ENCODE measurements around the gene KL. TPM values are rescaled to one million over a fixed set of nuclear protein-coding genes. Genes with fewer than 3 reads are reported as not detected.

The KL gene
- total RNA-seq, 1 experiment from 2014 or later, result not detected

GRCh38 chr13:33053397-33054066, 37.3 kb downstream of the KL start:
- no peaks in the 10 kb centered on the region; a peak in 1 of 4 replicates for H3K4me1 ChIP-seq (ENCODE audit: control insufficient read depth in 1 of 2, insufficient read depth in 2 of 2, low read length in 2 of 2)
- ChIA-PET RAD21 (ENCODE audit: low non-redundant PET in 1 of 2, low total read pairs in 2 of 2, uncharacterized antibody in 2 of 2, unreplicated experiment in 2 of 2) (no interaction called here), POLR2A (no interaction called here), CTCF (no interaction called here)
- no peaks in the 10 kb centered on the region for H3K9me2 ChIP-seq (ENCODE audit: insufficient read depth)
- no peak overlapping the region for H3K4me2 ChIP-seq (ENCODE audit: low read length)
- H2AFZ ChIP-seq (ENCODE audit: low read depth, low read length, poor library complexity, severe bottlenecking), result no peak overlapping the region
- H4K20me1 ChIP-seq (ENCODE audit: insufficient read depth), result no peaks in the 10 kb centered on the region
- H3K36me3 ChIP-seq (ENCODE audit: control insufficient read depth in 1 of 2, insufficient read depth in 2 of 2, low read length in 2 of 2), result no peaks in the 10 kb centered on the region
- DNase-seq (ENCODE audit: low read depth, low spot score) (no peak), ATAC-seq (no peak)
- no peak overlapping the region for H3K4me3 ChIP-seq (replicated peaks in 1 of 2; ENCODE audit: low read depth in 1 of 2, low read length in 2 of 2)
- no peaks in the 10 kb centered on the region for H3K79me2 ChIP-seq (ENCODE audit: insufficient read depth, low read length)
- BruUV-seq (replicated peaks), result no TSS peak
- no peak overlapping the region for H3K9ac ChIP-seq (ENCODE audit: low read length)
- intact Hi-C loops (cut with micrococcal nuclease), result no loop called here
- no peak for TF ChIP-seq EZH2phosphoT487 (IDR thresholded peaks at IDR 0.05; ENCODE audit: borderline replicate concordance)
- TF ChIP-seq SP1 (IDR thresholded peaks at IDR 0.05; ENCODE audit: low read depth), result no peak
- TF ChIP-seq EGR1 (IDR thresholded peaks at IDR 0.05; ENCODE audit: low read depth), result no peak
- no peak for TF ChIP-seq FOSL1 (IDR thresholded peaks at IDR 0.05; ENCODE audit: low read depth)
- TF ChIP-seq POLR2AphosphoS5 (IDR thresholded peaks at IDR 0.05; ENCODE audit: low read depth, low read length), result no peak
- no peak for TF ChIP-seq ELF1 (IDR thresholded peaks at IDR 0.05; ENCODE audit: borderline replicate concordance, low read depth)
- no peak for TF ChIP-seq JUND (IDR thresholded peaks at IDR 0.05)
- TF ChIP-seq ZBTB33 (IDR thresholded peaks at IDR 0.05; ENCODE audit: extremely low read depth, insufficient replicate concordance, low read length), result no peak
- no peak for TF ChIP-seq ZNF274 (IDR thresholded peaks at IDR 0.05; ENCODE audit: low read depth, low read length)
- no peak for TF ChIP-seq SIN3A (IDR thresholded peaks at IDR 0.05; ENCODE audit: low read depth)
- no peak for TF ChIP-seq CBX3 (IDR thresholded peaks at IDR 0.05; ENCODE audit: low read depth)
- TF ChIP-seq TCF7L2 (IDR thresholded peaks at IDR 0.05; ENCODE audit: borderline replicate concordance, extremely low read depth, insufficient read depth, insufficient read length), result no peak
- TF ChIP-seq MAX (IDR thresholded peaks at IDR 0.05), result no peak
- TF ChIP-seq YY1 (IDR thresholded peaks at IDR 0.05; ENCODE audit: extremely low read depth, insufficient replicate concordance, low read depth, low read length), result no peak
- TF ChIP-seq, protein P1, sequence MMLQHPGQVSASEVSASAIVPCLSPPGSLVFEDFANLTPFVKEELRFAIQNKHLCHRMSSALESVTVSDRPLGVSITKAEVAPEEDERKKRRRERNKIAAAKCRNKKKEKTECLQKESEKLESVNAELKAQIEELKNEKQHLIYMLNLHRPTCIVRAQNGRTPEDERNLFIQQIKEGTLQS (IDR thresholded peaks at IDR 0.05), result no peak
- TF ChIP-seq ZFX (IDR thresholded peaks at IDR 0.05), result no peak
- TF ChIP-seq EZH2 (IDR thresholded peaks at IDR 0.05), result no peak
- no peak for TF ChIP-seq CEBPB (IDR thresholded peaks at IDR 0.05; ENCODE audit: low read depth)
- no peak for TF ChIP-seq CTCF (IDR thresholded peaks at IDR 0.05 in 2 of 3, conservative IDR thresholded peaks at IDR 0.05 in 1 of 3; ENCODE audit: borderline replicate concordance in 1 of 3, insufficient read depth in 1 of 3, low read depth in 2 of 3, low read length in 2 of 3)
- no peak overlapping the region for H3K27ac ChIP-seq (ENCODE audit: low read depth, low read length)
- H3K9me3 ChIP-seq (ENCODE audit: control insufficient read depth in 1 of 2, insufficient read depth in 1 of 2, low read depth in 1 of 2, low read length in 2 of 2), result no peaks in the 10 kb centered on the region
- no peaks in the 10 kb centered on the region for H3K27me3 ChIP-seq (ENCODE audit: insufficient read depth, low read length)

Data from HCT116 (cell line).